Measurements from ENCODE around the gene LARGE1. TPM values are rescaled to one million over a fixed set of nuclear protein-coding genes. Genes with fewer than 3 reads are reported as not detected.
"Not testable (repeated sequence)": the region's sequence is repeated elsewhere in the genome, so short reads cannot be mapped to it uniquely, and the experiment has no call there.

The LARGE1 gene
- total RNA-seq, 2 experiments from 2014 or later: 0.58 to 1.1 TPM

- DNase-seq (no peak), ATAC-seq (no peak)
- Mint-ChIP-seq H3K36me3 (no peaks in the 10 kb centered on the region), H3K9me3 (ENCODE audit: low read depth) (peaks cover 2% of the 10 kb centered on the region), H3K27me3 (no peaks in the 10 kb centered on the region), H3K4me3 (no peak overlapping the region), H3K4me1 (no peaks in the 10 kb centered on the region), H3K27ac (no peak overlapping the region)
- CTCF ChIA-PET: no interaction called here
These were observed 53.0 kb downstream of the LARGE1 start for GRCh38 chr22:33867118-33867866.

DNA sequence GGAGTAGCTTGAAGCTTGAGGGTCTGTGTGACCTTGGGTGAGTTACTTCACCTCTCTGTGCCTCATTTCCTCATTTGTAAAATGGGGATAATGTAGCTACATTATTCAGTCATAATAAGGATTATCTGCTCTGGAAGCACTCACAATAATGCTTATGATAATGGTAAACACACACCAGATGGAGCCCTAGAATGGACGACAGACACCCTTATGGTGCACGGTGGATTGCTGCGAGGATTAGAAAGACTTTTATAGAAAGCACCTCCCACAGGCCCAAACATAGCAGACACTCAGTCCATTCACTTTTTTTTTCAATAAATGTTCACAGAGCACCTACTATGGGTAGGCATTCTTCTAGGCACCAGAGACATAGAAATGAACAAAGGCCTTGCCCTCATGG is 53.8 kb downstream of the LARGE1 start:
- no peak for DNase-seq
- H3K27ac Mint-ChIP-seq: no peak overlapping the region
- peaks cover under 1% of the 10 kb centered on the region for H3K9me3 Mint-ChIP-seq (ENCODE audit: low read depth)
- CTCF ChIA-PET: no interaction called here
- no peaks in the 10 kb centered on the region for H3K36me3 Mint-ChIP-seq
- no peaks in the 10 kb centered on the region for H3K27me3 Mint-ChIP-seq
- H3K4me1 Mint-ChIP-seq: no peaks in the 10 kb centered on the region
- H3K4me3 Mint-ChIP-seq: no peak overlapping the region
- no peak for ATAC-seq

- no peak overlapping the region for H3K27ac Mint-ChIP-seq
- no peak overlapping the region for H3K4me3 Mint-ChIP-seq
- H3K4me1 Mint-ChIP-seq: no peaks in the 10 kb centered on the region
- H3K9me3 Mint-ChIP-seq (ENCODE audit: low read depth): peaks cover 3% of the 10 kb centered on the region
- no peaks in the 10 kb centered on the region for H3K27me3 Mint-ChIP-seq
- CTCF ChIA-PET: no interaction called here
- no peaks in the 10 kb centered on the region for H3K36me3 Mint-ChIP-seq
- ATAC-seq (no peak), DNase-seq (no peak)
These were observed 54.3 kb downstream of the LARGE1 start for GRCh38 chr22:33865996-33866395.

GRCh38 chr22:33865248-33865647 is 55.0 kb downstream of the LARGE1 start:
- H3K27me3 Mint-ChIP-seq: no peaks in the 10 kb centered on the region
- no peak overlapping the region for H3K4me3 Mint-ChIP-seq
- ATAC-seq (no peak), DNase-seq (no peak)
- H3K9me3 Mint-ChIP-seq (ENCODE audit: low read depth): peaks cover 3% of the 10 kb centered on the region
- no peak overlapping the region for H3K27ac Mint-ChIP-seq
- H3K4me1 Mint-ChIP-seq: no peaks in the 10 kb centered on the region
- no peaks in the 10 kb centered on the region for H3K36me3 Mint-ChIP-seq
- CTCF ChIA-PET: no interaction called here

DNA sequence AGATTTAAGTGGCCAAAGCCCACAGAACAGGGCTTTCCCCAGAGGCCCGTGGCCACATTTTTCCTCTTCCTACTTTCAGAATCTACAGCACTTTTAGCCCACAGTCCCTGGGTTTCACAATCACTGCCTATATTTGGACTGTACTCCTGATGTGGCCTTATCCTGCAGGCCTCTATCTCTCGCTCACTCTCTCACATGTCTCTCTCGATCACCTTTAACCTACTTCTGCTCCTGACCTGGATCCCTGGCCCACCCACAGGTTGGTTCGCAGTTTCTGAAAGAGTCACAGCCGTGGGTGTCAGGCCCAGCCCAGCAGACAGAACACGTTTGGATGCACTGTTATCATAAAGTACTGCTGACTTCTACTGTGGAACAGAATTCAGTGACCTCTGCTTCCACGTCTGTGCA is 55.5 kb downstream of the LARGE1 start:
- CTCF ChIA-PET: no interaction called here
- ATAC-seq (no peak), DNase-seq (no peak)
- Mint-ChIP-seq H3K27me3 (no peaks in the 10 kb centered on the region), H3K4me1 (no peaks in the 10 kb centered on the region), H3K36me3 (no peaks in the 10 kb centered on the region), H3K4me3 (no peak overlapping the region), H3K9me3 (ENCODE audit: low read depth) (peaks cover 3% of the 10 kb centered on the region), H3K27ac (no peak overlapping the region)

- Mint-ChIP-seq H3K4me1 (no peaks in the 10 kb centered on the region), H3K4me3 (no peak overlapping the region), H3K27me3 (no peaks in the 10 kb centered on the region), H3K9me3 (ENCODE audit: low read depth) (peaks cover 3% of the 10 kb centered on the region), H3K27ac (no peak overlapping the region), H3K36me3 (no peaks in the 10 kb centered on the region)
- CTCF ChIA-PET: no interaction called here
- ATAC-seq: no peak
- no peak for DNase-seq
These were observed 58.9 kb downstream of the LARGE1 start for GRCh38 chr22:33861216-33861875.

- ATAC-seq: no peak
- H3K4me1 Mint-ChIP-seq: no peaks in the 10 kb centered on the region
- DNase-seq: no peak
- no peaks in the 10 kb centered on the region for H3K36me3 Mint-ChIP-seq
- no peaks in the 10 kb centered on the region for H3K27me3 Mint-ChIP-seq
- H3K4me3 Mint-ChIP-seq: no peak overlapping the region
- CTCF ChIA-PET: no interaction called here
- peaks cover 3% of the 10 kb centered on the region for H3K9me3 Mint-ChIP-seq (ENCODE audit: low read depth)
- H3K27ac Mint-ChIP-seq: no peak overlapping the region
These were observed 59.9 kb downstream of the LARGE1 start for GRCh38 chr22:33860386-33860785.

- DNase-seq (no peak), ATAC-seq (no peak)
- Mint-ChIP-seq H3K27ac (no peak overlapping the region), H3K9me3 (ENCODE audit: low read depth) (peaks cover 3% of the 10 kb centered on the region), H3K27me3 (no peaks in the 10 kb centered on the region), H3K36me3 (no peaks in the 10 kb centered on the region), H3K4me3 (no peak overlapping the region), H3K4me1 (no peaks in the 10 kb centered on the region)
- CTCF ChIA-PET: no interaction called here
These were observed 61.0 kb downstream of the LARGE1 start for GRCh38 chr22:33859311-33859710.

GRCh38 chr22:33858653-33859052 is 61.6 kb downstream of the LARGE1 start:
- H3K27ac Mint-ChIP-seq; CTCF ChIA-PET; ATAC-seq; H3K4me1 Mint-ChIP-seq; H3K4me3 Mint-ChIP-seq; H3K36me3 Mint-ChIP-seq; H3K9me3 Mint-ChIP-seq (ENCODE audit: low read depth); H3K27me3 Mint-ChIP-seq; DNase-seq: not testable (repeated sequence)

GRCh38 chr22:33857767-33858166 is 62.5 kb downstream of the LARGE1 start:
- H3K4me1 Mint-ChIP-seq; CTCF ChIA-PET; DNase-seq; H3K4me3 Mint-ChIP-seq; H3K27ac Mint-ChIP-seq; H3K9me3 Mint-ChIP-seq (ENCODE audit: low read depth); ATAC-seq; H3K36me3 Mint-ChIP-seq; H3K27me3 Mint-ChIP-seq: not testable (repeated sequence)

DNA sequence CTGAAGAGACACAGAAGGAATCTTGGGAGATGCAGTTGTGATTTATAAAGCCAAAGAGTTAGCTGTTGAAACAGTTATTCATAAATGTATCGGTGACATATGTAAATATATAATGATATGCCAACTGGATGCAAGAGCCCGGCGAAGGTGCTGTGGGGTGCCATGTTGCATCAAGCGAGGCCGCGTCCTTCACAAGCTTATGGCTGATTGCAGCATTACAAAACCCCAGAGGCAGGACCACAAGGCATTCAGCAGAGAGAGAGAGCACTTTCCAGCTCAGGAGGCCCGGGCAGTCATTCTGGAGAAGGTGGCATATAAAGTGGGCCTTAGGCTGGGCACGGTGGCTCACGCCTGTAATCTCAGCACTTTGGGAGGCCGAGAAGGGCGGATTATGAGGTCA is 65.6 kb downstream of the LARGE1 start:
- CTCF ChIA-PET: no interaction called here
- H3K9me3 Mint-ChIP-seq (ENCODE audit: low read depth): no peaks in the 10 kb centered on the region
- H3K27me3 Mint-ChIP-seq: no peaks in the 10 kb centered on the region
- no peaks in the 10 kb centered on the region for H3K36me3 Mint-ChIP-seq
- ATAC-seq: no peak
- DNase-seq: no peak
- no peak overlapping the region for H3K4me3 Mint-ChIP-seq
- H3K4me1 Mint-ChIP-seq: peaks cover 4% of the 10 kb centered on the region
- no peak overlapping the region for H3K27ac Mint-ChIP-seq

GRCh38 chr22:33853200-33854097 is 66.8 kb downstream of the LARGE1 start:
- CTCF ChIA-PET: no interaction called here
- Mint-ChIP-seq H3K4me3 (peak overlapping the region; percentile 70), H3K27ac (peak overlapping the region; percentile 60), H3K36me3 (no peaks in the 10 kb centered on the region), H3K27me3 (no peaks in the 10 kb centered on the region), H3K9me3 (ENCODE audit: low read depth) (peaks cover 2% of the 10 kb centered on the region), H3K4me1 (peaks cover 4% of the 10 kb centered on the region)
- no peak for ATAC-seq
- DNase-seq: peak; percentile 40

- Mint-ChIP-seq H3K9me3 (ENCODE audit: low read depth) (peaks cover 2% of the 10 kb centered on the region), H3K36me3 (no peaks in the 10 kb centered on the region), H3K27ac (no peak overlapping the region), H3K4me3 (no peak overlapping the region), H3K27me3 (no peaks in the 10 kb centered on the region), H3K4me1 (peaks cover 4% of the 10 kb centered on the region)
- DNase-seq (no peak), ATAC-seq (no peak)
- CTCF ChIA-PET: interaction anchor here (0.7 kb wide), 1 partner anchor 763 kb away, joined by 5 read pairs; no protein-coding TSS in a partner anchor
These were observed 68.4 kb downstream of the LARGE1 start for GRCh38 chr22:33851821-33852384.

Data from activated CD8-positive, alpha-beta memory T cell treated with anti-CD3 and anti-CD28 coated beads, Interleukin-2, amount 10 ng/mL, durations not matched to agents 7 days and 5 days (primary cell).